Transverse colon (tissue), 4 donors: Measurements from ENCODE around the gene PPM1J. TPM values are rescaled to one million over a fixed set of nuclear protein-coding genes. Genes with fewer than 3 reads are reported as not detected.

ENCODE experiments used
- DNase-seq: peaks from one replicate; pipeline ENCODE4 v3.0.0-alpha.2; 2019
- H3K27ac ChIP-seq, 4 donors: fragments of 200-600 bp; sonication (generic); 2 replicates each; pipeline ENCODE4 v1.5.1; 2016 to 2018; ENCODE audit warnings: inconsistent platforms in 4 of 4
- H3K27me3 ChIP-seq: fragments of 200-600 bp; sonication (generic); 2 replicates; pipeline ENCODE4 v1.5.1; 2017; ENCODE audit warnings: inconsistent platforms
- H3K36me3 ChIP-seq, 4 donors: fragments of 200-600 bp; sonication (generic); 2 replicates each; pipeline ENCODE4 v1.5.1; 2017 to 2019; ENCODE audit warnings: inconsistent platforms in 4 of 4
- H3K4me1 ChIP-seq, 4 donors: fragments of 200-600 bp; sonication (generic); 2 replicates each; pipeline ENCODE4 v1.5.1; 2017 to 2020; ENCODE audit warnings: inconsistent platforms in 4 of 4
- H3K4me3 ChIP-seq, 4 donors: fragments of 200-600 bp; sonication (generic); 1 replicate in 1 of 4; 2 replicates in 3 of 4; pipeline versions ENCODE4 v1.5.1 to v1.6.1; 2017 to 2019; ENCODE audit warnings: inconsistent platforms in 4 of 4
- H3K9me3 ChIP-seq, 2 donors: fragments of 200-600 bp; sonication (generic); 2 replicates each; pipeline ENCODE4 v1.5.1; 2017 to 2019; ENCODE audit warnings: inconsistent platforms in 2 of 2
- EP300 ChIP-seq: sonication (generic); formaldehyde crosslinking; IDR thresholded peaks from one replicate; pipeline ENCODE4 v1.6.1; 2017; ENCODE audit warnings: antibody characterized with exemption, low read depth
- POLR2A ChIP-seq: fragments of 450-650 bp; IDR thresholded peaks from one replicate; pipeline ENCODE4 v1.6.1; 2016; ENCODE audit warnings: antibody characterized with exemption, mild to moderate bottlenecking, moderate library complexity
- POLR2AphosphoS5 ChIP-seq, 3 donors: sonication (generic); formaldehyde crosslinking; IDR thresholded peaks; one replicate each; pipeline ENCODE4 v1.6.1; 2016; ENCODE audit warnings: antibody characterized with exemption in 3 of 3
- WGBS, 2 donors: methylation state at CpG; one replicate each; pipeline ENCODE4 v1.1.5; 2018; ENCODE audit warnings: low coverage in 1 of 2; 5-methylcytosine and 5-hydroxymethylcytosine counted together
- in situ Hi-C, 4 donors: fragments of 200-750 bp; cut with MboI; loops; one replicate each; pipeline versions ENCODE4 v1.15.0 to v1.15.1; 2017; ENCODE audit warnings: low sequenced_read_pairs in 3 of 4, low pct_ligation_motif_present in 1 of 4, low pct_unique_long_range_greater_than_20kb in 1 of 4
- intact Hi-C: fragments of 100-400 bp; cut with DNase I; formaldehyde crosslinking; loops from one replicate; pipeline ENCODE4 v1.15.1; 2023; ENCODE audit warnings: low total_unique reads
- total RNA-seq, 4 donors: library from RNA; depleted of rRNA; stranded (reverse); fragments of >200 nt; gene quantifications; one replicate each; pipeline ENCODE4 v1.1.0, GENCODE V29; 2016
- TF ChIP-seq, protein P1 (sequence below), 5 experiments: fragments of 200-600 bp in 3 of 5; fragments of 450-650 bp in 2 of 5; sonication (generic) in 3 of 5; IDR thresholded peaks; 1 replicate in 2 of 5; 2 replicates in 3 of 5; pipeline ENCODE4 v1.5.1; 2016 to 2017; ENCODE audit warnings: antibody characterized with exemption in 5 of 5, inconsistent platforms in 3 of 5, mild to moderate bottlenecking in 2 of 5, moderate library complexity in 1 of 5

Gene PPM1J
- total RNA-seq, 4 donors from 2014 or later = 0.68 to 1.7 TPM; not detected in 2

DNA sequence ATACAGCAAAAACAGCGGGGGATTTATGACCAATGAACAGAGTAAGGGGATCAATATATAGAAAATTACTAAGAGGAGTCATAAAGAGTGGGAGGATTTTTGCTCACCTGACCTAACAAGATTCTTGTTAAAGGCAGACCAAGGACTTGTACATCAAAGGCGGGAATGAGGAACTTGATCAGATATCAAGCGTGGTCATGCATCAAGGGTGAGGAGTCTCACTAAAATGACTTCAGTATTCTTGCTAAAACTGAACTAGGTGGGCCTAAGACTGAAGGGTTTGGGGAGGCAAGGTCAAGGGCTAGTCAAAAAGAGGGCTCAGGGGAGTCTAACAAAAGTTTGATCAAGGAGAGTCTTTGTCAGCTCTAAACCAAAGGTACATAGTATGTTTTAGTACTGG, 38.6 kb downstream of the PPM1J start:
- TF ChIP-seq, protein P1, sequence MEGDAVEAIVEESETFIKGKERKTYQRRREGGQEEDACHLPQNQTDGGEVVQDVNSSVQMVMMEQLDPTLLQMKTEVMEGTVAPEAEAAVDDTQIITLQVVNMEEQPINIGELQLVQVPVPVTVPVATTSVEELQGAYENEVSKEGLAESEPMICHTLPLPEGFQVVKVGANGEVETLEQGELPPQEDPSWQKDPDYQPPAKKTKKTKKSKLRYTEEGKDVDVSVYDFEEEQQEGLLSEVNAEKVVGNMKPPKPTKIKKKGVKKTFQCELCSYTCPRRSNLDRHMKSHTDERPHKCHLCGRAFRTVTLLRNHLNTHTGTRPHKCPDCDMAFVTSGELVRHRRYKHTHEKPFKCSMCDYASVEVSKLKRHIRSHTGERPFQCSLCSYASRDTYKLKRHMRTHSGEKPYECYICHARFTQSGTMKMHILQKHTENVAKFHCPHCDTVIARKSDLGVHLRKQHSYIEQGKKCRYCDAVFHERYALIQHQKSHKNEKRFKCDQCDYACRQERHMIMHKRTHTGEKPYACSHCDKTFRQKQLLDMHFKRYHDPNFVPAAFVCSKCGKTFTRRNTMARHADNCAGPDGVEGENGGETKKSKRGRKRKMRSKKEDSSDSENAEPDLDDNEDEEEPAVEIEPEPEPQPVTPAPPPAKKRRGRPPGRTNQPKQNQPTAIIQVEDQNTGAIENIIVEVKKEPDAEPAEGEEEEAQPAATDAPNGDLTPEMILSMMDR (IDR thresholded peaks at IDR 0.05) = no peak
- no peak for TF ChIP-seq POLR2A
- TF ChIP-seq EP300 = no peak
- TF ChIP-seq POLR2AphosphoS5 (IDR thresholded peaks at IDR 0.05) = no peak
- no peak for DNase-seq
- Histone ChIP-seq H3K4me3 (no peak overlapping the region), H3K9me3 (no peaks in the 10 kb centered on the region), H3K27ac (no peak overlapping the region), H3K36me3 (no peaks in the 10 kb centered on the region), H3K4me1 (peaks cover 11 to 24% (median 16%) of the 10 kb centered on the region in 4 donors), H3K27me3 (no peaks in the 10 kb centered on the region)
- WGBS, 2 donors = 89 to 95% methylated on average over 3 of the region's 3 CpGs
- in situ Hi-C loops = no loop called here
- intact Hi-C loops = no loop called here

DNA sequence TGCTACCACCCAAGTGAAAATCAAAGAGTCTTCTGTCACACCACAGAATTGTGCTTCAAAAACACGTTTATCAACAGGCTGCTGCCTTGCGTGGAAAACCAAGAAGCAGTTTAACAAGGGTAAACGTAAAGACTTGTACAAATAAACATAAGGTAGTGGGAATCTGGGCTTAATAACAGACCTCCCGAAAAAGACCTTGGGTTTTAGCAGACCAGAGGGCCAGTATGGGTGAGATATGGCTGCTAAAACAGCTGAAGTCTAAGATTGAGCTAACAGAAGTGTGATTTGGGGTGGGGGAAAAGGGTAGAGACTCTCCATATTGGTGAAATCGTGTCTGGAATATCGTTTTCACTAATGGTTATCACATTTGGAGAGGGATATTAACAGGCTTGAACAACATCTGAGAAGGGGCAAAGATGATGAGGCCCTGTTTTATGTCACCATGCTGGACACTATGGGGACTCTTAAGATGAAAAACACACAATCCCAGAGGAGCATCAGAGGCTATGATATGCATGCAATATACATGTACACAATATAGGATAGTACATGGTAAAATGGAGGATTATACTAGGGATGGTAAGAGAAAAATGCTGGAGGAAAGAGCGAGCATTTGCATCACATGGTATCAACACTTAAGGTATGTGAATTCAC, 39.3 kb downstream of the PPM1J start:
- Histone ChIP-seq H3K27ac (peak overlapping the region; percentile 85 to 94 (median 91)), H3K4me1 (peaks cover 11 to 24% (median 16%) of the 10 kb centered on the region in 4 donors), H3K27me3 (no peaks in the 10 kb centered on the region), H3K4me3 (peak overlapping the region in 3 of 4 donors; percentile 68 to 89 (median 79)), H3K9me3 (no peaks in the 10 kb centered on the region), H3K36me3 (no peaks in the 10 kb centered on the region)
- intact Hi-C loops = no loop called here
- WGBS, 2 donors = 50 to 74% methylated on average over 5 to 7 of the region's 7 CpGs
- in situ Hi-C loops = no loop called here
- DNase-seq = no peak
- no peak for TF ChIP-seq POLR2AphosphoS5 (IDR thresholded peaks at IDR 0.05)
- TF ChIP-seq, protein P1 (IDR thresholded peaks at IDR 0.05) = no peak
- TF ChIP-seq POLR2A = no peak
- TF ChIP-seq EP300 = no peak

DNA sequence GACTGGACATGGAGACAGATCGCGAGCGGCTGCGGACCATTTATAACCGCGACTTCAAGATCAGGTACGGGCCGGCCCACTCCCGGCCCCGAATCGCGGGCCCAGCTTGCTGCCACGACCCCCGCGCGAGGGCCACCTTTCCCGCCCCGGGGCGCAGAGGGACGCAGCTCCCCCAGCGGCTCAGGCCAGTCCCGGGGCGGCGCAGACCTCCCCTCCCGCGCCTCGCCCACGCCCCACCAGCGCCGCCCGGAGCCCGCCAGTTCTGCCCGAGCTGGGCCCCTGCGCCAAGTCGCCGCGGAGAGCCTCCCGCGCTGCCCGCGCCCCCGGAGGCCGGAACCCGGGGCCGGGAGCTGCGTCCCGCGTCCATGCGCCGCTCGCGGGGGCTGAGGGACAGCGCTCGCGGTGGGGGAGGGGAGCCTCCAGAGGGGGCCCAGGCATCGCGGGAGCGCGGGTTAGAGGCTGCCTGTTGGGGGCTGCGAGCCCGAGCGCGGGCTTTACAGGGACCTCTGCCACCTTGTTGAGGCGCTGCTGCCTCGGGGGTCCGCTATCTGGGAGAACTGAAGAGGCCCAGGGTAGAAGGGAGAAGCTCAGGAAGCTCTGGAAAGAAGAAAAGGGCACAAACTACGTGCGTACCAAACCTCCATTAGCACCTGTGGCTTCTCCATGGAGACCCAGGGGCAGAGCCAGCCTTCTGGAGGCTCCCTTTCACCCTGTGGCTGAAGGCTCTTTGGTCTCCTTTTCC, 40.0 kb downstream of the PPM1J start:
- H3K27me3 ChIP-seq = no peaks in the 10 kb centered on the region
- peak overlapping the region; percentile 85 to 94 (median 91) for H3K27ac ChIP-seq
- in situ Hi-C loops = no loop called here
- intact Hi-C loops = no loop called here
- TF ChIP-seq, protein P1 (IDR thresholded peaks at IDR 0.05) = no peak
- TF ChIP-seq POLR2AphosphoS5 (IDR thresholded peaks at IDR 0.05) (no peak), POLR2A (no peak), EP300 (no peak)
- no peaks in the 10 kb centered on the region for H3K9me3 ChIP-seq
- 0% methylated on average over 2 to 34 of the region's 68 CpGs for WGBS, 2 donors
- H3K4me1 ChIP-seq = peaks cover 11 to 24% (median 16%) of the 10 kb centered on the region in 4 donors
- H3K4me3 ChIP-seq = peak overlapping the region; percentile 68 to 89 (median 78)
- H3K36me3 ChIP-seq = no peaks in the 10 kb centered on the region
- peak; percentile 53 for DNase-seq

DNA sequence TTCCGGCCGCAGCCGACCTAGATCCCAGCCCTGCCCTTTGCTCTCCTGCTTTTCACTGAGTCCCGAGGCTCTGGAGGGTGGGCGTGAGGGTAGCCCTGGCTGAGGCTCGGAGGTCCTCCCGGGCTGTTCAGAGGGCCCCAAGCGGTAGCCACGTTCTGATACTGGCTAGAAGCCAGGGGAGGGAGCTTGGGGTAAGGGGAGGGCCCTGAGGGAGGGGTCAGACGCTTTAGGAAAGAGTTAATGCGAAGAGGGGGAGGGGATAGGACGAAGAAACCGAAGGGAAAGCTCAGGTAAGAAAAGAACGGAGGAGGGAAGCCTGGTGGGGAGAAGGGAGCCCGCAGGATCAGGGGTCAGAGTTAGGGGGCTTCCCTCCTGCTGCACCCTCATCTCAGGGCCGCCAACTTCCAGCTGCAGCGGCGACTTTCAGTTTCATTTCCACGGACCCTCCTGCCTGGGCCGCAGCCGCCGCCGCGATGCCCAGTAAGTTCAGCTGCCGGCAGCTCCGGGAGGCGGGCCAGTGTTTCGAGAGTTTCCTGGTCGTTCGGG, 40.6 kb downstream of the PPM1J start, which contains the start of gene MOV10:
MOV10 (plus strand) TSS at position 220 of the 546 bp plus-strand sequence; CDS start at position 474, 254 bp downstream.
- in situ Hi-C loops = no loop called here
- peak within 1 kb of the TSS; percentile 85 to 94 (median 91) for H3K27ac ChIP-seq
- peak within 1 kb of the TSS; percentile 68 to 89 (median 78) for H3K4me3 ChIP-seq
- H3K36me3 ChIP-seq = peaks cover 0 to 5% (median 0%) of the 10 kb centered on the region in 4 donors
- H3K27me3 ChIP-seq = no peaks in the 10 kb centered on the region
- peak; percentile 73 for DNase-seq
- peaks cover 11 to 24% (median 16%) of the 10 kb centered on the region in 4 donors for H3K4me1 ChIP-seq
- intact Hi-C loops = no loop called here
- TF ChIP-seq POLR2A = peak; percentile 51
- TF ChIP-seq, protein P1 (IDR thresholded peaks at IDR 0.05) = no peak
- TF ChIP-seq EP300 = no peak
- peak; percentile 4 to 53 (median 22) for TF ChIP-seq POLR2AphosphoS5 (IDR thresholded peaks at IDR 0.05)
- WGBS, 2 donors = 0% methylated on average over 5 to 30 of the region's 30 CpGs
- no peaks in the 10 kb centered on the region for H3K9me3 ChIP-seq
